Gastrocnemius medialis (tissue), 4 donors: ENCODE data around the gene EOLA1.

Experiments
- CTCF ChIP-seq, 5 experiments: fragments of 450-650 bp in 3 of 5; fragments of 200-600 bp in 2 of 5; sonication (generic) in 2 of 5; IDR thresholded peaks in 4 of 5; conservative IDR thresholded peaks in 1 of 5; 1 replicate in 4 of 5; 2 replicates in 1 of 5; pipeline ENCODE4 v1.5.1; 2016 to 2019; ENCODE audit warnings: antibody characterized with exemption in 5 of 5, mild to moderate bottlenecking in 3 of 5, moderate library complexity in 3 of 5
- POLR2A ChIP-seq, 2 donors: fragments of 450-650 bp; IDR thresholded peaks; one replicate each; pipeline ENCODE4 v1.6.1; 2017; ENCODE audit warnings: antibody characterized with exemption in 2 of 2, mild to moderate bottlenecking in 2 of 2, moderate library complexity in 2 of 2

- TF ChIP-seq CTCF (IDR thresholded peaks at IDR 0.05 in 4 of 5, conservative IDR thresholded peaks at IDR 0.05 in 1 of 5), result peak in 1 of 5 experiments; percentile 10
- TF ChIP-seq POLR2A (IDR thresholded peaks at IDR 0.05), result peak; percentile 90 to 93
These were observed 35.7 kb upstream of the EOLA1 start, which contains the start of gene IDS for GRCh38 chrX:149504915-149505651.
